Fibroblast of pulmonary artery (primary cell): ENCODE data around the gene ALOX12.

Source experiments
- DNase-seq: peaks from one replicate; pipeline ENCODE4 v3.0.0-alpha.2; 2010; ENCODE audit warnings: low read depth
- H3K4me3 ChIP-seq: replicated peaks from 2 replicates; pipeline ENCODE4 v1.5.1; 2011; ENCODE audit warnings: low read depth, mild to moderate bottlenecking, control low read depth, low read length, moderate library complexity
- TF ChIP-seq, protein P1 (sequence below): IDR thresholded peaks from 2 replicates; pipeline ENCODE4 v1.5.1; 2011; ENCODE audit warnings: mild to moderate bottlenecking, control low read depth, low read length, inconsistent platforms; ENCODE audit errors: missing control alignments

Gene ALOX12

DNA sequence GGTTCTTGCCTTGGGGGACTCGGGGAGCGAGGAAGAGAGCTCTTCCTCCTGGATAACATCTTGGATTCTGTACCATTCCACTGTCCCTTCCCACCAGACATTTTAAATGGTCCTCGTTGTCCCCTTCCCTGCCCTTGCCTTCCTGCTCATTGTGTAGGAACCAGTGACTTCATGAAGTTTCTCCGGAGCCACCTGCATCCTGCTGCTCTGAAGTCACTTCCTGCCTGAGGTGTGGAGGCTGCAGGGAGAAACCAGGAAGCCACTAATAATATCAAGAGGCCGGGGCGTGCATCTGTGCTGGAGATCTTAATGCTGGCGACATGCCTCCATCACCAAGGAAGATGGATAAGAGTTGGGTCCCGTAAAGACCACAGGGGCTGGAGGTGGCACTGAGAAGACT, 33.8 kb downstream of the ALOX12 start:
- no peak overlapping the region for H3K4me3 ChIP-seq
- DNase-seq: no peak

GRCh38 chr17:7034955-7035590, 39.2 kb downstream of the ALOX12 start:
- TF ChIP-seq, protein P1, sequence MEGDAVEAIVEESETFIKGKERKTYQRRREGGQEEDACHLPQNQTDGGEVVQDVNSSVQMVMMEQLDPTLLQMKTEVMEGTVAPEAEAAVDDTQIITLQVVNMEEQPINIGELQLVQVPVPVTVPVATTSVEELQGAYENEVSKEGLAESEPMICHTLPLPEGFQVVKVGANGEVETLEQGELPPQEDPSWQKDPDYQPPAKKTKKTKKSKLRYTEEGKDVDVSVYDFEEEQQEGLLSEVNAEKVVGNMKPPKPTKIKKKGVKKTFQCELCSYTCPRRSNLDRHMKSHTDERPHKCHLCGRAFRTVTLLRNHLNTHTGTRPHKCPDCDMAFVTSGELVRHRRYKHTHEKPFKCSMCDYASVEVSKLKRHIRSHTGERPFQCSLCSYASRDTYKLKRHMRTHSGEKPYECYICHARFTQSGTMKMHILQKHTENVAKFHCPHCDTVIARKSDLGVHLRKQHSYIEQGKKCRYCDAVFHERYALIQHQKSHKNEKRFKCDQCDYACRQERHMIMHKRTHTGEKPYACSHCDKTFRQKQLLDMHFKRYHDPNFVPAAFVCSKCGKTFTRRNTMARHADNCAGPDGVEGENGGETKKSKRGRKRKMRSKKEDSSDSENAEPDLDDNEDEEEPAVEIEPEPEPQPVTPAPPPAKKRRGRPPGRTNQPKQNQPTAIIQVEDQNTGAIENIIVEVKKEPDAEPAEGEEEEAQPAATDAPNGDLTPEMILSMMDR: no peak
- H3K4me3 ChIP-seq: peak overlapping the region; percentile 79
- DNase-seq: no peak

More for the DNA sequence above, 33.8 kb downstream of the ALOX12 start:
- TF ChIP-seq, protein P1: no peak

DNA sequence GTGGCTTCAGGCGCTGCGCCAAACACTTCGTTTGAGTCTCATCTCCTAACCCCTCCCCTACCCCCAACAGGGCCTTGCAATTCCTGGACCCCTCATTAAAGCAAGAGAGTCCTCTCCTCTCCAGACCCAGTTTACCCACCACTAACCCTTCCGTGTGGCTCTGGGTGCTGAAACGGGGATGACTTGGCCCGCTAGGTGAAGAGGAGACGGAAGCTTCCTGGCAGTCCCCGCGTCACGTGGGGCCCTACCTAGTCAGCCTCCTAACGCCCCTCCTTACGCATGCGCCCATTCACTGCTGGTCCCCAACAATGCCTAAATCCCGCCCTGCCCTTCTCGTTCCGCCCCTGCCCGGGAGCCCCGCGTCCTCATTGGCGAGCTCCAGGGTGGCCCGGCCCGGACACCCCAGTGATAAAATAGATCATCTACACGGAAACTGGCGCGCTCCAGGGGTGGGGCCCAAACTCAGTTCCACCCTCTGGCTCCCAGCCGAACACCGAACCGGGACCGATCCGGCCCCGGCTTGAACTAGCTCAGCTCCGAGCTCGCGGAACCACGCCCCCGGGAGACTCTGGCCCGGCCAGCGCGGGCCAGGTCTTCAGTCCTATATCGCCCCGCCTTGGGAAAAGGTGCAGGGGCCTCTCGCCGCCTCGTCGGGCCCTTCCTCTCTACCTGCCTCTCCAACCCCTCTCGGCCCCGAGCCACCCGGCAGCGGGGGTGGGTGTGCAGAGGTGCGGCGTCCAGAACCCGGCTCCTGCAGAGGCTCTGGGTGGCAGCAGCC, 39.9 kb downstream of the ALOX12 start, which contains the start of gene SLC16A13:
SLC16A13 (plus strand) TSS at position 425 of the 778 bp plus-strand sequence. CDS start 368 bp downstream, outside the sequence.
- peak; percentile 96 for DNase-seq
- H3K4me3 ChIP-seq: peak within 1 kb of the TSS; percentile 79
- TF ChIP-seq, protein P1: no peak

DNA sequence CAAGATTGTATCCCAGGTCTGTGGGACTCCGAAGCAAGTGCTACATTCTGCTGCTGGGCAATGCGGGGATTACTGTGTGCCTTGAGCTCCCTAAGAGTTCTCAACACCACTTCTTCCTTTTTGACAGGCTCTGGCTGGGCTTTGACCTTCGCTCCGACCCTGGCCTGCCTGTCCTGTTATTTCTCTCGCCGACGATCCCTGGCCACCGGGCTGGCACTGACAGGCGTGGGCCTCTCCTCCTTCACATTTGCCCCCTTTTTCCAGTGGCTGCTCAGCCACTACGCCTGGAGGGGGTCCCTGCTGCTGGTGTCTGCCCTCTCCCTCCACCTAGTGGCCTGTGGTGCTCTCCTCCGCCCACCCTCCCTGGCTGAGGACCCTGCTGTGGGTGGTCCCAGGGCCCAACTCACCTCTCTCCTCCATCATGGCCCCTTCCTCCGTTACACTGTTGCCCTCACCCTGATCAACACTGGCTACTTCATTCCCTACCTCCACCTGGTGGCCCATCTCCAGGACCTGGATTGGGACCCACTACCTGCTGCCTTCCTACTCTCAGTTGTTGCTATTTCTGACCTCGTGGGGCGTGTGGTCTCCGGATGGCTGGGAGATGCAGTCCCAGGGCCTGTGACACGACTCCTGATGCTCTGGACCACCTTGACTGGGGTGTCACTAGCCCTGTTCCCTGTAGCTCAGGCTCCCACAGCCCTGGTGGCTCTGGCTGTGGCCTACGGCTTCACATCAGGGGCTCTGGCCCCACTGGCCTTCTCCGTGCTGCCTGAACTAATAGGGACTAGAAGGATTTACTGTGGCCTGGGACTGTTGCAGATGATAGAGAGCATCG, 42.4 kb downstream of the ALOX12 start:
- DNase-seq: no peak
- TF ChIP-seq, protein P1: no peak
- no peak overlapping the region for H3K4me3 ChIP-seq

- no peak for DNase-seq
- no peak overlapping the region for H3K4me3 ChIP-seq
- TF ChIP-seq, protein P1: no peak
These were observed 44.0 kb downstream of the ALOX12 start for GRCh38 chr17:7039832-7040231.

DNA sequence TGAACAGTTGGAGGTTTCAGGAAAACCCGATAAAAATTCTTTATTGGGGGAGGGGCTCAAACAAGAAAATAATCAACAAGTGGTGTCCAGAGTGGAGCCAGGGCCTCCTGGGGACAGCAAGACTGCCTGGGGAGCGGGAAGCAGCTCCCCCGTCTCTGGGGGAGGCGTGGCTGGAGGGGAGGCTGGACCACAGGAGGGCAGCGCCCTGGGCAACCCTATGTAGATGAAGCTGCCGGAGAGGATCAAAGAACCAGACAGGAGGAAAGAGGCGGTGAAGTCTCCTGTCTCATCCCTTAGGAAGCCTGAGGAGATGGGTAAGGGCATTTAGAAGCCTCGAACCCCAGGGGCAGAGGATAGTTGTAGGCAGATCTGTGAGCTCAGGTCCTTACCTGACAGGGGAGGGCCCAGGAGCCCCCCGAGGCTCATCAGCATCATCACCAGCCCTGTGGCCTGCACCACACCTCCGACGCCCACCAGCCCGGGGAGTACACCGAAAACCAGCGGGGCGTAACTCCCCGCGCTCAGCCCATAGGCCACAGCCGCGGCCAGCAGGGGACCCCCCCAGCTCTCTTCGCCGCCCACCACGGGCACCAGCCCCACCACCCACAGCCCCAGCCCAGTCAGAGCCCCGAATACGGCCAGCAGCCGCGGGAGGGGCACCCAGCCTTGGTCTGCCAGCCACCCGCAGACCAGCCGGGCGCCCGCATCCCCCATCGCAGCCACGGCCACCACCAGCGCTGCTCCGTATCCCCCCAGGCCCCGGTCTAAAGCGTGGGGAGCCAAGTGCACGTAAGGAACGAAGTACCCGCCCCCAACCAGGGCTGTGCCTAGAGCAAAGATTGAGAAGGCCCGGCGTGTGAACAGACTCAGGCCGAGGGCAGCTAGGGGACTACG, 46.0 kb downstream of the ALOX12 start:
- peak overlapping the region; percentile 19 for H3K4me3 ChIP-seq
- TF ChIP-seq, protein P1: no peak
- DNase-seq: no peak
